GM12892 (cell line): Measurements from ENCODE around the gene AQP7.

Source experiments
- POLR2A ChIP-seq: IDR thresholded peaks from 2 replicates; pipeline ENCODE4 v1.6.1; 2011; ENCODE audit warnings: low read depth, low read length, control low read depth
- POLR2AphosphoS5 ChIP-seq: IDR thresholded peaks from 2 replicates; pipeline ENCODE4 v1.6.1; 2011; ENCODE audit warnings: low read depth, low read length, control low read depth

GRCh38 chr9:33437205-33437604, 34.8 kb upstream of the AQP7 start:
- no peak for TF ChIP-seq POLR2A
- no peak for TF ChIP-seq POLR2AphosphoS5
